CD4-positive, alpha-beta T cell treated with Interleukin-4 for 1 hour (primary cell): ENCODE measurements around the gene TRERF1.
"Not testable (repeated sequence)": the region's sequence is repeated elsewhere in the genome, so short reads cannot be mapped to it uniquely, and the experiment has no call there.

Source experiments
- DNase-seq, 2 donors: peaks; one replicate each; pipeline ENCODE4 v3.0.0-alpha.2; 2020 to 2022

TRERF1 gene, protein sequence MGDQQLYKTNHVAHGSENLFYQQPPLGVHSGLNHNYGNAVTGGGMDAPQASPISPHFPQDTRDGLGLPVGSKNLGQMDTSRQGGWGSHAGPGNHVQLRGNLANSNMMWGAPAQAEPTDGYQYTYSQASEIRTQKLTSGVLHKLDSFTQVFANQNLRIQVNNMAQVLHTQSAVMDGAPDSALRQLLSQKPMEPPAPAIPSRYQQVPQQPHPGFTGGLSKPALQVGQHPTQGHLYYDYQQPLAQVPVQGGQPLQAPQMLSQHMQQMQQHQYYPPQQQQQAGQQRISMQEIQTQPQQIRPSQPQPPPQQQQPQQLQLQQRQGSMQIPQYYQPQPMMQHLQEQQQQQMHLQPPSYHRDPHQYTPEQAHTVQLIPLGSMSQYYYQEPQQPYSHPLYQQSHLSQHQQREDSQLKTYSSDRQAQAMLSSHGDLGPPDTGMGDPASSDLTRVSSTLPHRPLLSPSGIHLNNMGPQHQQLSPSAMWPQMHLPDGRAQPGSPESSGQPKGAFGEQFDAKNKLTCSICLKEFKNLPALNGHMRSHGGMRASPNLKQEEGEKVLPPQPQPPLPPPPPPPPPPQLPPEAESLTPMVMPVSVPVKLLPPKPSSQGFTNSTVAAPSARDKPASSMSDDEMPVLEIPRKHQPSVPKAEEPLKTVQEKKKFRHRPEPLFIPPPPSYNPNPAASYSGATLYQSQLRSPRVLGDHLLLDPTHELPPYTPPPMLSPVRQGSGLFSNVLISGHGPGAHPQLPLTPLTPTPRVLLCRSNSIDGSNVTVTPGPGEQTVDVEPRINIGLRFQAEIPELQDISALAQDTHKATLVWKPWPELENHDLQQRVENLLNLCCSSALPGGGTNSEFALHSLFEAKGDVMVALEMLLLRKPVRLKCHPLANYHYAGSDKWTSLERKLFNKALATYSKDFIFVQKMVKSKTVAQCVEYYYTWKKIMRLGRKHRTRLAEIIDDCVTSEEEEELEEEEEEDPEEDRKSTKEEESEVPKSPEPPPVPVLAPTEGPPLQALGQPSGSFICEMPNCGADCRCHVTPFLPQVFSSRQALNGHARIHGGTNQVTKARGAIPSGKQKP (N-terminal part only)

DNA sequence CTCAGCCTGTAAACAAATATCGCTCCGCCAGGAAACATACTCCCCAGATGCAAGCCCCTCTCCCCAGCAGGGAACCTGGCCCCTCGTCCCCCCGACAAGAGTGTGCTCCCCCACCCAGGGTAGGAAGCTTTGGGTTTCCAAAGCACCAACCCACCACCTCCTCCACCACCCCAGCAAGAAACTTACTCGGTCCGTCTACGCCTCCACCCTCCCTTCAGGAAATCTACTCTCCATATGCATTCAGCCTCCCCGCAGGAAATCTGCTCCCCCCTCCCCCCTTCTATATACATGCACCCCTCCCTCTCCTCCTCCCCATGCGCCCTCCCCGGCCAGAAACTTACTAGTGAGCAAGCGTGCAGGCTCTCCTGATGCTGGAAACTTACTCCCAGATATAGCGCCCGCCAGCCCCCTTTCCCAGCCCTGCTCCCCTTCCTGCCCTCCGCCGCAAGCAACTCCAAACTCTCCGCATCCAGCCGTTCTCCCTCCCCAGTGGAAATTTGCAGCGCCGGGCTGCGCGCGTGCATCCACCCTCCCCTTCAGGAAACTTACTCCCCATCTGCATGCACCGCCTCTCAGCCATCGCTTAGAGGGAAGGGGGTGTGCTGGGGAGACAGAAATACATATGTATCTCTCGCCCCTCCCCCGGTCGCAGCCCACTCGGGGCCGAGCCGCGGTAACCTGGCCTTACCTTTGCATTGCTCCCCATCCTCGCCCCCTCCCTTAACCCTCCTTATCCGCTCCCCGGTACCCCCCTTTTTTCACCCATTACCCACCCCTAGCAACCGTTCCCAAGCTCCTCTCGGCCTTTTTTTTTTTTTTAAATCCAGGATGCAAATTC lies at the start of gene TRERF1:
TSS of gene TRERF1 (minus strand) at position 594 of the 838 bp plus-strand sequence. CDS start 182,336 bp downstream, outside the sequence.
- peak; percentile 35 to 55 for DNase-seq

- no peak for DNase-seq
Observed at GRCh38 chr6:42498473-42499128, 46.9 kb upstream of the TRERF1 start.

GRCh38 chr6:42493914-42494539 lies 42.3 kb upstream of the TRERF1 start:
- DNase-seq: no peak

GRCh38 chr6:42488129-42488528 lies 36.4 kb upstream of the TRERF1 start:
- DNase-seq: no peak

DNA sequence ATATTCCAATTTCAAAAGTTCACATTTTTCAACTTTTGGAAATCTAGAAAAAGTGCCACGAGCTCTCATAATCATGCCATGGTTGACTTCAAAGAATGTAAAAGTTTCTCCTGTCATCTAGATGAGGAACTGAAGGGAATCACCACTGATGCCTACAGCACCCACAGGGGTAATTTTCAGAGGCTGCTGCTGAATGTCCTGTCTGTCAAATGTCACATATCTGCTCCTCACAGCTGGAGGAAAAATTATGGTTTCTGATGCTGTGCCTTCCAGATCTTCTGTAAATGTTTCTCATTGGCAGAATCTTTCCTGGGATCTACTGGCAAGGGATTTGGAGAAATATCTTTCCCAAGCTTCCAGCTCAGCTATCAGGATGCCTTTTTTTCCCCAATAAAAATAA lies 32.5 kb upstream of the TRERF1 start:
- DNase-seq: no peak

DNA sequence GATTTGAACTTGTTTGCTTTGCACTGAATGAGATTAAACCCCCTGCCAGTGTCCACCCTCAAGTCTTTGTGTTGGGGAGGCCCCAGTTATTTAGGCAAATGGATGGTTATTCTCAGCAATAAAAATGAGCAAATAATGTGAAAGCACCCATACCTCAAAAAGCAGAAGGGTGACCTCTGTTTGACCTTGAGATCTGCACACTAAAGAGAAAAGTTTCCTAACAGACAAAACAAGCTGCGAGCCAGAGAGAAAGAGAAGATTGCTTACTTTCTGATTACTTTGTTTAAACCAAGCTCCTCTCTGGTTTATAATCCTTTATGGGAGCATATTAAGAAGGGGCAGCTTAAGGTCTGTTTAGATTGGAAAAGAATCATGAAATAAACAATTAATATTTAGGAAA lies 30.4 kb upstream of the TRERF1 start:
- DNase-seq: no peak

DNA sequence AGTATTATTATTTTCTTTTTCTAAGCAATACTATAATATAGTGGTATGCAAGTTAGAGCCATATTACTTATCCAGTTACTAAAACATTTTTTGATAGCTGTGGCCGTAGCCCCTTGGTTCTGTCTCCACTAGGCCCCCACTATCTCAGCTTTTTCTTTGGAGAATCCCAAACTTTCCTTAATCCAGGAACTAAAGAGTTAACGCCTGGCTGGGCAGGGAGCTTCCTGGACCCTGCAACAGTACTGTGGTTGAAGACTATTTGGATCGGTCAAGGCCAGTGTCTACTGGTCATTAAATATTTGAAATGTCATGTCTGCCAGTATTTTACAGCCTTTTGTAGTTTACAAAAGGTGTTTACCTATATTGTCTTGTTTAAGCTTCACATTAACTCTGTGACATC lies 20.0 kb upstream of the TRERF1 start:
- no peak for DNase-seq

GRCh38 chr6:42471142-42471541 lies 19.4 kb upstream of the TRERF1 start:
- no peak for DNase-seq

DNA sequence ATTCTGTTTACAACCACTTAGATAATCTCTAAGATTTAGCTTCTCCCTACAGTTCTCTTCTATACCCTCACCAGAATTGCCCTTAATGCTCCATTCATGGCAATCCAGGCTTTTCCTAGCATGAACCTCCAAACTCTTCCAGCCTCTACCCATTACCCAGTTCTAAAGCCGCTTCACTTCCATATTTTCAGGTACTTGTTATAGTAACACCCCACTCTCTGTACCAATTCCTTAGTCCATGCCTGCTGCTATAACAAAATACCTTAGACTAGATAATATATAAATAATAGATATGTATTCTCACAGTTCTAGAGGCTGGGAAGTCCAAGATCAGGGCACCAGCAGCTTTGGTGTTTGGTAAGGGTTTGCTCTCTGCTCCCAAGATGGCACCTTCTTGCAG lies 16.5 kb upstream of the TRERF1 start:
- no peak for DNase-seq

DNA sequence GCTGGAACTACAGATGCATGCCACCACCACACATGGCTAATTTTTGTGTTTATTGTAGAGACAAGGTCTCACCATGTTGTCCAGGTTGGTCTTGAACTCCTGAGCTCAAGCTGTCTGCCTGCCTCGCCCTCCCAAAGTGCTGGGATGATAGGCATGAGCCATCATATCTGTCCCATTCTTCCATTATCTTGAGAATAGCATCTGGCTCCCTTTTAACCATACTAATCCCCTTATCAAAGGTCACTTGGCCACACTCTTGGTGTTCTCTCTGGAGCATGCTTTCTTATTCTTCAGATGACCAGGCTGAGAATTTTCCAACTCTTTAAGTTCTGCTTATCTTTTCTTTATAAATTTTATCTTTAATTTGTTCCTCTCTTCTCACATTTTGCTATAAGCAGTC lies 15.9 kb upstream of the TRERF1 start:
- no peak for DNase-seq

DNA sequence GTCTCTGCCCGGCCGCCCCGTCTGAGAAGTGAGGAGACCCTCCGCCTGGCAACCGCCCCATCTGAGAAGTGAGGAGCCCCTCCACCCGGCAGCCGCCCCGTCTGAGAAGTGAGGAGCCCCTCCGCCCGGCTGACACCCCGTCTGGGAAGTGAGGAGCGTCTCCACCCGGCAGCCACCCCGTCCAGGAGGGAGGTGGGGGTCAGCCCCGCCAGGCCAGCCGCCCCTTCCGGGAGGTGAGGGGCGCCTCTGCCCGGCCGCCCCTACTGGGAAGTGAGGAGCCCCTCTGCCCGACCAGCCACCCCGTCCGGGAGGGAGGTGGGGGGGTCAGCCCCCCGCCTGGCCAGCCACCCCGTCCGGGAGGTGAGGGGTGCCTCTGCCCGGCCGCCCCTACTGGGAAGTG lies 14.7 kb upstream of the TRERF1 start:
- DNase-seq: not testable (repeated sequence)

DNA sequence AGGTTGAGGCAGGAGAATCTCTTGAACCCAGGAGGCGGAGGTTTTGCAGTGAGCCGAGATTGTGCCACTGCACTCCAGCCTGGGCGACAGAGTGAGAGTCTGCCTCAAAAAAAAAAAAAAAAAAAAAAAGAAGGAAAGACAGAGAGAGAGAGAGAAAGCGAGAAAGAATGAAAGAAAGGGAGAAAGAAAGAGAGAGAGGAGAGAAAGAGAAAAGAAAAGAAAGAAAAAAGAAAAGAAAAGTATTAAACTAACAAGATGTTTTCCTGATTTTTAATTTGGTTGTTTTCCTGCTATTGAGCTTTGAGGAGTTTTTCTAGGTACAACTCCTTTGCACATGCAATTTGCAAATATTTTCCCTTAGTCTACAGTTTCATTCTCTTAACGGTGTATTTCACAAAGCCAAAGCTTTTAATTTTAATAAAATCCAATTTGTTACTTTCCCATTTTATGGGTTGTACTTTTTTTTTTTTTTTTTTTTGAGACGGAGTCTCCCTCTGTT lies 10.8 kb upstream of the TRERF1 start:
- DNase-seq: no peak

- DNase-seq: no peak
Observed at GRCh38 chr6:42460883-42461282, 9.2 kb upstream of the TRERF1 start.

- no peak for DNase-seq
Observed at GRCh38 chr6:42459888-42460287, 8.2 kb upstream of the TRERF1 start.

- no peak for DNase-seq
Observed at GRCh38 chr6:42454428-42454791, 2.7 kb upstream of the TRERF1 start.

GRCh38 chr6:42453654-42454427 lies 2.1 kb upstream of the TRERF1 start:
- no peak for DNase-seq

DNA sequence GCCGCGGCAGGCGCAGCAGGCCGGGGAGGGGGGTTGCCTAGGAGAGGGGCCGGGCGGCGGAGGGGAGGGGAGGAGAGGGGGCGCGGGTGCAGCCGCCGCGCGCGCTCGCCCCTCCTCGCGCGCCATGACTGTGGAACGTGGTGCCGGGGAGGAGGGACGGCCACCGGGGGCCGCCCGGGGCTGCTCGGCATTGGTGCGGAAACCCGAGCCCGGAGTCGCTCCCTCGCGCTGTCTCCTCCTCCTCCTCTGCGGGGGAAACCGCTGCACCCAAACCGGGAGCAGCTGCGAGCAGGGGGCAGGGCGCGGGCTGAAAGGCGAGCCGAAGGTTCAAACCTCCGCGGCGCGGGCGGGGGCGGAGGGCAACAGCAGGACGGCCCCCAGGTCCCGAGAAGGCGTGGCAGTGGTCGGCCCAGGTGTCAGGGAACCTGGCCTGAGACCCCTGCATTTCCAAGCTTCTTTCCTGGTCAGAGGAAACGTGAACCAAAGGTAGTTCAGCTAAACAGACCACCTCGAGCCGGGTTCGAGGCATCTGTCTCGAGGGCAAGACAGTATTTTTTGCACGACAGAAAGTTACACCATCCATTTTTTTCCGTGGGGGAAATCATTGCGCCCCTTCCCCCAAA lies 1.4 kb upstream of the TRERF1 start:
- peak; percentile 67 to 79 for DNase-seq

GRCh38 chr6:42452171-42453030 lies 675 bp upstream of the TRERF1 start:
- DNase-seq: peak in 1 of 2 donors; percentile 53
